ENCODE results near the gene MGAM2.
"Not testable (repeated sequence)": the region's sequence is repeated elsewhere in the genome, so short reads cannot be mapped to it uniquely, and the experiment has no call there.

Gene MGAM2

DNA sequence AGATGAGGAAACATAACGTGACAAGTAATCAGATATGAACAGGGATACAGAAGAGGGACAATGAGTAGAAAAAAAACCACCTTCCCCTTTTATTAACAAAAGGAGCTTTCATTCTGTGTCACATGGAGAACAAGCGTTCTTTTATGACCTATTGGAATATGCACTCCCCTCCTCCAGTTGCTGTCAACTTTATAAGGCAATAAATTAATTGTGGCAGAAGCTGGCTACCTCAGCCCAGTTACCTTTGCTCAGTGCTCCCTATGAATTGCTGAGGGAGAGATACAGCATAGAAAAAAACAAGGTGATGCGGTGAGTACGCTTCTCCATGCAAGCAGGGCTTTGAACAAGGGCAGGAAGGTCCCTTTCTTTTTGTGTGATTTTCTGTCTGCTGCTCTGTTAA lies at the start of gene MGAM2:
Gene MGAM2, plus strand, starts transcription at position 220 of the 400 bp plus-strand sequence. CDS start 5,156 bp downstream, outside the sequence.
- no peaks in the 10 kb centered on the region for H3K9me3 Mint-ChIP-seq
- H3K27me3 Mint-ChIP-seq, result peaks cover 12% of the 10 kb centered on the region
- no peak within 1 kb of the TSS for H3K27ac Mint-ChIP-seq
- H3K36me3 Mint-ChIP-seq (ENCODE audit: low read depth), result no peaks in the 10 kb centered on the region
- H3K4me1 Mint-ChIP-seq (ENCODE audit: low read depth), result no peaks in the 10 kb centered on the region
- H3K4me3 Mint-ChIP-seq, result no peak within 1 kb of the TSS

DNA sequence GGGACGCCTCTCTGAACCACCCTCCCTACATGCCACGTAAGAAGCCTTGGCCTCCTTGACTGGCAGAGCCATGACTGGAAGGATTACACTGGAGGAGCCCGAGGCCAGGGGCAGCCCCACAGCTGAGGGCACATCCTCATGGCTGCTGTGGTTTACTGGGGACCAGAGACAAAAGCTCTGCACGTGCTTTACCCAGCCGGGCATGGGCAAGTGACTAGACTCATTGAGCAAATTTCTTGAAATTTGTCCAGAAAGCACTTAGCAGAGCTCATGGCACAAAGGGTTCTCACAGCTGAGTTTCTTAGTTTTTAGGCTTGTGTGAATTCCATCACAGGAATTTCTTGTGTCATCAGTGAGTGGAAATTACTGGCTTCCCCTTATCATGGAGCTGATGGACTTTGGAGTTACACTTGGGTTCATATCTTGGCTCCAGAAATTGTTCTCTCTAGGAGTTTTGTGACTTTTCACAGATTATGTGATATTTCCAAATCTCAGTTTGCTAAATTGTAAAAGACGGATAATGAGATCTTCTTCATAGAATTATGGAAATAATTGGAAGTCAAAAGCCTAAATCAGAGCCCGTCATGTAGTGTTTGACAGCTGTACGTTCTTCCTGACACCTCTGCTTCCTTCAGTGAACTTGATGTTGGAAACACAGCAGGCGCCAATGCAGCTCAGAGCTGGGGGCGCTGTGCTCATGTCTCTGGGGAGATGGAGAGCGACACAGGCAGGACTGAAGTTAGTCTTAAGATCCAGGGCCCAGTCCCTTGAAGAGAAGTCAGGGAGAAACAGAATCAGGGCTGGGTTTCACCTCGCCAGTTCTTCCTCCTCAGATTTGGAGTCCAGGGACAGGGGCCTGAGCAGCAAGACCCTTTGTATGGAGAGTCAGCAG lies 47.7 kb upstream of the MGAM2 start:
- Mint-ChIP-seq H3K9me3 (no peaks in the 10 kb centered on the region), H3K27me3 (peaks cover 4% of the 10 kb centered on the region), H3K4me3 (no peak overlapping the region), H3K27ac (no peak overlapping the region), H3K4me1 (ENCODE audit: low read depth) (no peaks in the 10 kb centered on the region), H3K36me3 (ENCODE audit: low read depth) (no peaks in the 10 kb centered on the region)

DNA sequence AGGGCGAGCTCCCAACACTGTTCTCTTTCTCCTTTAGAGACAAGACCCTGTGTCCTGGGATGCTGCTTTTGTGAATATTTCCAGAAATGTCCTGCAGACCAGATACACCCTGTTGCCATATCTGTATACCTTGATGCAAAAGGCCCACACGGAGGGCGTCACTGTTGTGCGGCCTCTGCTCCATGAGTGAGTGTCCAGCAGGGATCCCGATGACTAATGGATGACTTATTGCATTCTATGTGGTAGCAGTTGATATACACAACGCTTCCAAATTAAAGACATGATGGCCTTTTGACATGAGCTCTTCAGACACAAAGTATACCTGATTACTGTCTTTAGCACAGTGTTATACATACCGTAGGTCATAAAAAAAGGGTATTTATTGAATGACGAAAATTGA lies 45.0 kb upstream of the MGAM2 start:
- peaks cover 4% of the 10 kb centered on the region for H3K27me3 Mint-ChIP-seq
- H3K9me3 Mint-ChIP-seq, result no peaks in the 10 kb centered on the region
- no peak overlapping the region for H3K27ac Mint-ChIP-seq
- no peak overlapping the region for H3K4me3 Mint-ChIP-seq
- H3K36me3 Mint-ChIP-seq (ENCODE audit: low read depth), result no peaks in the 10 kb centered on the region
- H3K4me1 Mint-ChIP-seq (ENCODE audit: low read depth), result no peaks in the 10 kb centered on the region

DNA sequence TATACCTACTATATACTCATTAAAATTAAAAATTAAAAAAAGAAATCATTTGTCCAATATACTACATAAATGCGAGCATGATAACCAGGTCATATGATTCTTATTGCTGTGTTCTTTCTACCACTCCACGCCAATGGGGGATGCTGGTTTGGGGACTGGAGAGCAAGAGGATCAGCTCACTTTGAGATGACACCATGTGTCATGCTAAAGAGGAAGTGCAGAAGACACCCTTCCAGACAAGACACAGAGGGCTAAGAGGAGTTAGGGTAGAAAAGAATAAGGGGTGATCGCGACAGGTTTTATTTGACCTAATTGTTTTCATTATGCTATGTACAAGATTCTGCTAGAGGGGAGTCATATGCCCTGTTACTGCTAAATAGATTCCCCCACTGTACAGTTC lies 33.8 kb upstream of the MGAM2 start:
- no peaks in the 10 kb centered on the region for H3K9me3 Mint-ChIP-seq
- no peaks in the 10 kb centered on the region for H3K36me3 Mint-ChIP-seq (ENCODE audit: low read depth)
- H3K4me1 Mint-ChIP-seq (ENCODE audit: low read depth), result no peaks in the 10 kb centered on the region
- H3K27ac Mint-ChIP-seq, result no peak overlapping the region
- H3K27me3 Mint-ChIP-seq, result peaks cover 4% of the 10 kb centered on the region
- no peak overlapping the region for H3K4me3 Mint-ChIP-seq

DNA sequence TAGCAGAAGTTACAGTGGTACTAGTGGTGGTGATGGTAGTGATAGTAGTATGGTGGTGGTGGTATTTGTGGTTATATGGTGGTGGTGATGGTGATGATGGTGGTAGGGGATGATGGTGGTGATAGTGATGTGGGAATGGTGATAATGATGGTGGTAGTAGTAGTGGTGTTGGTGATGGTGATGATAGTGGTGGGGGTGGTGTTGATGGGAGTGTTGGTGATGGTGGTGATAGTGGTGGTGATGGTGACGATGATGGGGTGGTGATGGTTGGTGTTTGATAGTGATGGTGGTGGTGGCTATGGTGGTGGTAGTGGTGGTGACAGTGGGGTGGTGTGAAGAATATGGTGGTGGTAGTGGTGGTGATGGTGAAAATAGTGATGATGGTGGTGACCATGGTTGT lies 27.9 kb upstream of the MGAM2 start:
- Mint-ChIP-seq H3K9me3 (no peaks in the 10 kb centered on the region), H3K27me3 (no peaks in the 10 kb centered on the region), H3K4me1 (ENCODE audit: low read depth) (no peaks in the 10 kb centered on the region), H3K36me3 (ENCODE audit: low read depth) (no peaks in the 10 kb centered on the region), H3K4me3 (no peak overlapping the region), H3K27ac (no peak overlapping the region)

DNA sequence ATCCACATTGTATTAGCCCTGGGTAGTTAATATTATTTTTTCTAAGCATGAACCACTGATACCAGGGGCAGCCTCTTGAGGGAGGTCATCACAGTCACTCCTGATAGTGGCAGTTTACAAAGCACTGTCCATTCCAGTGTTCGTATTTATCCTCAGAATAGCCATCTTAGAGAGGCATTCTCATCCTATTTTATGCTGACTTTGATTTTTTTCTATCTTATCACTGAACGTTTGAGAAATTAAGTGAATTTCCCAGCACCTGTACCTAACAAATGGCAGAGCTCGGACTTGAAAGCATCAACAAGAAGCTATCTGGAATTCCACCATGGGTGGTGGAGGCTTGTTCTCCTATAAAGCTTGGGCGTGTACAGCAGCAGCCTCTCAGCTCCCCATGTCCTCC lies 26.1 kb upstream of the MGAM2 start:
- H3K4me3 Mint-ChIP-seq, result no peak overlapping the region
- H3K27ac Mint-ChIP-seq, result no peak overlapping the region
- H3K4me1 Mint-ChIP-seq (ENCODE audit: low read depth), result no peaks in the 10 kb centered on the region
- no peaks in the 10 kb centered on the region for H3K27me3 Mint-ChIP-seq
- H3K36me3 Mint-ChIP-seq (ENCODE audit: low read depth), result no peaks in the 10 kb centered on the region
- no peaks in the 10 kb centered on the region for H3K9me3 Mint-ChIP-seq

DNA sequence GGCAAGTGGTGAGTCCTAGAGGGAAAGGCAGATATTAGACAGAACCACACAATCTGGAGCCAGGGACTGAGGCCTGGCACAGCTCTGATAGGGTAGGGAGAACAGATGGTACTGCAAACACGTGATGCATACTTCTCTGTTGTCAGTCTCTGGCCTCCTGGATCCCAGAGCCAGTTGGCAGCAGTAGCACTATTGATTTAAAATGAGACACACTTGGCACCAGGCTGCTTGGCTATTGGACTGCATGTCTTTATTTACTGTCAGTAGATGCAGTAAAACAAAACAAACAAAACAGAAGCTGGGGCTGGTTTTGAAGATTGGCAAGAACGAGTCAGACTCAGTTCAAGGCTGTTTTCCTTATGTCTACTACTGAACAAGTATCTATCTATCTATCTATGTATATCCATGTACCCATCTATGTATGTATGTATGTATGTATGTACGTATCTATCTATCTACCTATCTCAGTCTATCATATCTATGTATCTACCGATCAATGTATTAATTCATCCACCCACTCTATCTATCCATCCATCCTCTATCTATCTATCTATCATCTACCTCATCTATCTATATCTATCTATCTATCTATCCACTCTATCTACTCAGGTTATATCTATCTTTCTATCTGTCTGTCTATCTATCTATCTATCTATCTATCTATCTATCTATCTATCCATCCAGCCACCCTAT lies 23.4 kb upstream of the MGAM2 start:
- H3K9me3 Mint-ChIP-seq, result no peaks in the 10 kb centered on the region
- H3K4me3 Mint-ChIP-seq, result no peak overlapping the region
- H3K27ac Mint-ChIP-seq, result no peak overlapping the region
- no peaks in the 10 kb centered on the region for H3K36me3 Mint-ChIP-seq (ENCODE audit: low read depth)
- H3K27me3 Mint-ChIP-seq, result no peaks in the 10 kb centered on the region
- no peaks in the 10 kb centered on the region for H3K4me1 Mint-ChIP-seq (ENCODE audit: low read depth)

DNA sequence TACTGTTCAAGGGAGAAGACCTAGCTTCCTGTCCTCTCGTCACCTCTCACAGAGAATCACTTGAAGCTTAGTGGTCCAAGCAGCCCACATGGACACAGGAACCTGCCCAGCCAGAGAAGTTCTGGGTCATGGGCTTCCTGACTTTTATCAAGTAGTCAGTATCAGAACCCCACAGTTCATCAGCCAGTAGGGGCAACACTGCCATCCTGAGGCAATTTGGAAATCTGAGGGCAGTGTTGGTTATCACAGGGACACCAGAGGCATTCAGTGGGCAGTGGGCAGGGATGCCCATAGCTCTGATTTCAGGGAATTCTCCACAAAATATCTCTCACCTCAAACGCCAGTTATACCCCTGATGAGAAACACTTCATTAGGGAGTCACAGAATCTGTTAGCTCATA lies 22.5 kb upstream of the MGAM2 start:
- H3K27ac Mint-ChIP-seq, result no peak overlapping the region

DNA sequence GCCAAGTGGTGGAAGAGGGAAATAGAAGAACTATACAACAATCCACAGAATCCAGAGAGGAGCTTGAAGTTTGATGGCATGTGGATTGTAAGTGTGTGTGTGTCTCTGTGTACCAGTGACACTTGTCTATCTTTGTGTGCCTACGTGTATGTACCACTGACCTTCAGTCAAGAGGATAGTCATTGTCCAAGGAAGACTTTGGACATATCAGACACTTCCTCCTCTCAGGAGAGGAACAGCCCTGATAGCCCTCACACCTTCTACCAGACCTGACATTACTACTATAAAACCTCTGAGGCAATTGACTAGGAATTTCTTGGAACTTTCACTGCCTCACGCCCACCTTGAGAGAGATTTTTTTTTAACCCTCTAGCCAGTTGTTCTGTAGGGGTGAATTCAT lies 19.6 kb upstream of the MGAM2 start:
- Mint-ChIP-seq H3K36me3 (ENCODE audit: low read depth) (no peaks in the 10 kb centered on the region), H3K9me3 (no peaks in the 10 kb centered on the region), H3K27ac (no peak overlapping the region), H3K27me3 (no peaks in the 10 kb centered on the region), H3K4me3 (no peak overlapping the region), H3K4me1 (ENCODE audit: low read depth) (no peaks in the 10 kb centered on the region)

More for the DNA sequence above, 22.5 kb upstream of the MGAM2 start:
- Mint-ChIP-seq H3K9me3 (no peaks in the 10 kb centered on the region), H3K4me3 (no peak overlapping the region), H3K27me3 (no peaks in the 10 kb centered on the region), H3K36me3 (ENCODE audit: low read depth) (no peaks in the 10 kb centered on the region), H3K4me1 (ENCODE audit: low read depth) (no peaks in the 10 kb centered on the region)

DNA sequence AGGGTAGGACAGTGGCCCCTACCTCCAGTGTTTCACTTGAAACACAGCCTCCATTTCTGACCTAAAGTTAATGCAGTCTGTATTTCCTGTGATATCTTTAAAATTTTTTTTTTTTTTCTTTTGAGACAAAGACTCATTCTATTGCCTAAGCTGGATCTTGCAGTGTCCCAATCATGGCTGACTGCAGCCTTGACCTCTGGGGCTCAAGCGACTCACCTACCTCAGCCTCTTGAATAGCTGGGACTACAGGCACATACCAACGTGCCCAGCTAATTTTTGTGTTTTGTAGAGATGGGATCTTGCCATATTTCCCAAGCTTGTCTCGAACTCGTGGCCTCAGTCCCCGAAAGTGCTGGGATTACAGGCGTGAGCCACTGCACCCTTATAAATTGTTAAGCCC lies 16.7 kb upstream of the MGAM2 start:
- no peaks in the 10 kb centered on the region for H3K9me3 Mint-ChIP-seq
- H3K4me1 Mint-ChIP-seq (ENCODE audit: low read depth), result no peaks in the 10 kb centered on the region
- H3K36me3 Mint-ChIP-seq (ENCODE audit: low read depth), result no peaks in the 10 kb centered on the region
- no peak overlapping the region for H3K4me3 Mint-ChIP-seq
- no peaks in the 10 kb centered on the region for H3K27me3 Mint-ChIP-seq
- H3K27ac Mint-ChIP-seq, result no peak overlapping the region

DNA sequence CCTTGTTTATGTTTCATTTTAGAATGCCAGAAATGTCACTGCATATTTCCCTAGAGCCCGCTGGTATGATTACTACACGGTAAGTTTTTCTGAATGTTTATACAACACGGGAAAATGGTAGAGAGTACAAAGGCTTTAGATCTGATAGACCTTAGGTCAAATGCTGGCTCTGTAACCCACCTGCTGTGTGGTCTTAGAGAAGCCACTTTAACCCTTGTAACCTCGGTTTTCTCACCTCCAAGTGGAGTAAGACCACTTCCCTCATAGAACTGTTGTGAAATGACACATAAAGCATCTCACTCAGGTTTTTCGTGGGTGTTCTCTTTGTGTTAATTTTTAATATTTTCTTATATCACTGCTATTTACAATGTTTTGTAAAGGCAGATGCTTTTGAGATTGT lies 13.9 kb upstream of the MGAM2 start:
- H3K36me3 Mint-ChIP-seq (ENCODE audit: low read depth), result no peaks in the 10 kb centered on the region
- no peak overlapping the region for H3K27ac Mint-ChIP-seq
- H3K27me3 Mint-ChIP-seq, result no peaks in the 10 kb centered on the region
- no peak overlapping the region for H3K4me3 Mint-ChIP-seq
- no peaks in the 10 kb centered on the region for H3K4me1 Mint-ChIP-seq (ENCODE audit: low read depth)
- H3K9me3 Mint-ChIP-seq, result no peaks in the 10 kb centered on the region

DNA sequence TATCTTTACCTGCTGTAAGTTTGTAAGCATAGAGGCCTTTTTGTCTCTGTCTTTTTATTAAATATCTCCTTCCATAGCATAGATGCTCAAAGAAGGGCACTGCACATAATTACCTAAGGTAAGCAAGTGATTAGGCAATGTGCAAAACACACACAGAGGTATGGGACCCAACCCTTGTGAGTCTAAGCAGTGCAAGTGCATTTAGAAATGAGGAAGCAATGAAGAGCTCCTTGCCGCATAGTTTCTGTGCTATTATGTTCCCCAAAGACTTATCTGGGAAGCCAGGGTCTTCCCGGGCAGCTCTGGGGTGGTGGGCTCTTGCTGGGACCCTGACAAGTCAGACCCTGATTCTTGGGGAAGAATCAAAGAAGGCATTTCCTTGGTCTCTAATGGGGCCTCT lies 13.5 kb upstream of the MGAM2 start:
- Mint-ChIP-seq H3K4me3 (no peak overlapping the region), H3K4me1 (ENCODE audit: low read depth) (no peaks in the 10 kb centered on the region), H3K9me3 (no peaks in the 10 kb centered on the region), H3K27ac (no peak overlapping the region), H3K36me3 (ENCODE audit: low read depth) (no peaks in the 10 kb centered on the region), H3K27me3 (no peaks in the 10 kb centered on the region)

DNA sequence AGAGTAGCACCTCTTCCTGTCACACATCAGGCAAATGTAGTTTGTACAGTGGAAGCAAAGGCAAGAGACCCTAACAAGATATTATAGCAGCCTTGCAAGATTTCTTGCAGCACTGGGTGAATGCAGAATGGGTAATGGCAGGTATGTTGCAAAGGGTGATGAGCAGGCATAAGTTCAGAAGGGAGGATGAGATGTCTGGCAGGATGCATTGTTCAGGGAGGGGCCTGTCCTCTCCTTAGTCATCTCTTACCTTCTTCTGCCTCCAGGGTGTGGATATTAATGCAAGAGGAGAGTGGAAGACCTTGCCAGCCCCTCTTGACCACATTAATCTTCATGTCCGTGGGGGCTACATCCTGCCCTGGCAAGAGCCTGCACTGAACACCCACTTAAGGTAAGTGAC lies 12.2 kb upstream of the MGAM2 start:
- H3K36me3 Mint-ChIP-seq (ENCODE audit: low read depth); H3K9me3 Mint-ChIP-seq; H3K27me3 Mint-ChIP-seq; H3K4me3 Mint-ChIP-seq; H3K4me1 Mint-ChIP-seq (ENCODE audit: low read depth); H3K27ac Mint-ChIP-seq: not testable (repeated sequence)

DNA sequence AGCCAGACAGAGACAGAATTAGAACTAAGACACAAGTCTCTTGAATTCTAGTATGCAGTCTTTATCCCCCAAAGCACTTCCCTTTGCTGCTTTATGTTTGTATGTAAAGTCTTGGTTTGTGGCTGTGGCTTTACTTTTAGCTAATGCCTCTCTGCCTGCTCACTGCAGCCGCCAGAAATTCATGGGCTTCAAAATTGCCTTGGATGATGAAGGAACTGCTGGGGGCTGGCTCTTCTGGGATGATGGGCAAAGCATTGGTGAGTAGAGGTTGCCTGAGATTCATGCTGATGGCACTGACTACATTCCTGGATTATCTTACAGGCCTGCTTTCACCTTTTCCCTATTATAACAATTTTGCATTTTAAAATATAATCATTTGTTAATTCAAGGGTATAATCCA lies 10.9 kb upstream of the MGAM2 start:
- Mint-ChIP-seq H3K9me3 (no peaks in the 10 kb centered on the region), H3K27me3 (peaks cover 3% of the 10 kb centered on the region), H3K27ac (no peak overlapping the region), H3K4me1 (ENCODE audit: low read depth) (no peaks in the 10 kb centered on the region), H3K36me3 (ENCODE audit: low read depth) (no peaks in the 10 kb centered on the region), H3K4me3 (no peak overlapping the region)

DNA sequence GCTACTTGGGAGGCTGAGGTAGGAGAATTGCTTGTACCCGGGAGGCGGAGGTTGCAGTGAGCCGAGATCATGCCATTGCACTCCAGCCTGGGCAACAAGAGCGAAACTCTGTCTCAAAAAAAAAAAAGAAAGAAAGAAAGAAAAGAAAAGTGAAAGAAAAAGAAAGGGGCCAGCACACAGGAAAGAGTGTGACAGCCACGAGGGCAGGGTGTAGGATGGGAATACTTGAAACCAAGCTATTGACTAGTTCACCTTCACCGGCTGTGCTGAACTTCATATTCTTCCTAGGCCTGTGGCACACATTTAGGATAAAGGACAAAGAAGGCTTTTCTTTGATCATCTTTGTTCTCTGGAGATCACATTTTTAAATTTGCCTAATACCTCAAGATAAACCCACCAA lies 9.7 kb upstream of the MGAM2 start:
- not testable (repeated sequence) for H3K9me3 Mint-ChIP-seq; H3K27me3 Mint-ChIP-seq; H3K4me3 Mint-ChIP-seq; H3K36me3 Mint-ChIP-seq (ENCODE audit: low read depth); H3K27ac Mint-ChIP-seq; H3K4me1 Mint-ChIP-seq (ENCODE audit: low read depth)

All from stimulated activated naive CD8-positive, alpha-beta T cell treated with anti-CD3 and anti-CD28 coated beads, Interleukin-15, Interleukin-2, amounts not matched to agents 100 ng/mL and 50 ng/mL, for 24 hours (primary cell).